ENCODE measurements around the gene LTO1. TPM values are rescaled to one million over a fixed set of nuclear protein-coding genes. Genes with fewer than 3 reads are reported as not detected.

The LTO1 gene
- total RNA-seq, 1 experiment from 2014 or later = 37.5 TPM

- peaks cover 24% of the 10 kb centered on the region for H3K4me1 ChIP-seq (ENCODE audit: insufficient read depth, low read length)
These were observed 9.5 kb upstream of the LTO1 start for GRCh38 chr11:69684651-69685050.

GRCh38 chr11:69683764-69684333, 8.7 kb upstream of the LTO1 start:
- Histone ChIP-seq H3F3A (ENCODE audit: low read length, unreplicated experiment) (peaks cover 4% of the 10 kb centered on the region), H3K36me3 (ENCODE audit: low read depth, low read length) (no peaks in the 10 kb centered on the region), H3K9me2 (replicated peaks; ENCODE audit: low read length) (no peaks in the 10 kb centered on the region), H3K9ac (ENCODE audit: low read length) (no peak overlapping the region), H3K9me3 (ENCODE audit: low read length) (no peaks in the 10 kb centered on the region), H3K79me2 (ENCODE audit: low read length) (no peaks in the 10 kb centered on the region), H3K4me3 (ENCODE audit: low read length) (no peak overlapping the region), H3K27ac (ENCODE audit: low read length) (no peak overlapping the region), H2AFZ (ENCODE audit: low read length) (no peak overlapping the region), H3K4me2 (ENCODE audit: low read length) (no peak overlapping the region), H4K20me1 (ENCODE audit: low read length) (no peaks in the 10 kb centered on the region), H3K4me1 (ENCODE audit: insufficient read depth, low read length) (peaks cover 22% of the 10 kb centered on the region), H3K27me3 (ENCODE audit: low read length) (no peaks in the 10 kb centered on the region)
- no TSS peak for BruUV-seq (replicated peaks)
- DNase-seq (peak; percentile 76), ATAC-seq (peak; percentile 61)
- intact Hi-C loops (cut with micrococcal nuclease) = loop anchor here (2.0 kb wide), 1 partner anchor 205 kb away; no protein-coding TSS in a partner anchor
- CTCF ChIA-PET = interaction anchor here (0.6 to 1.0 kb wide), 5 partner anchors 12 to 116 kb away, joined by 3 to 7 read pairs (median 3); no protein-coding TSS in a partner anchor
- TF ChIP-seq EZH2phosphoT487 (IDR thresholded peaks at IDR 0.05; ENCODE audit: borderline replicate concordance, low read length) (no peak), CTCF (conservative IDR thresholded peaks at IDR 0.05; ENCODE audit: low read depth, low read length) (peak; percentile 87)
- POLR2A ChIA-PET (ENCODE audit: unreplicated experiment) = no interaction called here

More at GRCh38 chr11:69684651-69685050, 9.5 kb upstream of the LTO1 start:
- ChIA-PET CTCF (interaction anchor here (0.7 kb wide), 1 partner anchor 63 kb away, joined by 5 read pairs; no protein-coding TSS in a partner anchor), POLR2A (ENCODE audit: unreplicated experiment) (no interaction called here)
- H3K9me3 ChIP-seq (ENCODE audit: low read length) = no peaks in the 10 kb centered on the region
- H3K4me3 ChIP-seq (ENCODE audit: low read length) = no peak overlapping the region
- H3K27ac ChIP-seq (ENCODE audit: low read length) = no peak overlapping the region
- no TSS peak for BruUV-seq (replicated peaks)
- H3K79me2 ChIP-seq (ENCODE audit: low read length) = no peaks in the 10 kb centered on the region
- H3K9me2 ChIP-seq (replicated peaks; ENCODE audit: low read length) = no peaks in the 10 kb centered on the region
- H3K4me2 ChIP-seq (ENCODE audit: low read length) = no peak overlapping the region
- no peaks in the 10 kb centered on the region for H3K36me3 ChIP-seq (ENCODE audit: low read depth, low read length)
- intact Hi-C loops (cut with micrococcal nuclease) = loop anchor here (2.0 to 5.0 kb wide), 2 partner anchors 113 to 204 kb away; no protein-coding TSS in a partner anchor
- TF ChIP-seq EZH2 (IDR thresholded peaks at IDR 0.05; ENCODE audit: low read length, unreplicated experiment) = no peak
- no peak for TF ChIP-seq CTCF (conservative IDR thresholded peaks at IDR 0.05; ENCODE audit: low read depth, low read length)
- no peak for TF ChIP-seq EZH2phosphoT487 (IDR thresholded peaks at IDR 0.05; ENCODE audit: borderline replicate concordance, low read length)
- no peaks in the 10 kb centered on the region for H4K20me1 ChIP-seq (ENCODE audit: low read length)
- DNase-seq = no peak
- H3K9ac ChIP-seq (ENCODE audit: low read length) = no peak overlapping the region
- no peak for ATAC-seq
- no peak overlapping the region for H2AFZ ChIP-seq (ENCODE audit: low read length)
- H3F3A ChIP-seq (ENCODE audit: low read length, unreplicated experiment) = peaks cover 4% of the 10 kb centered on the region
- no peaks in the 10 kb centered on the region for H3K27me3 ChIP-seq (ENCODE audit: low read length)

GRCh38 chr11:69682681-69683326, 7.7 kb upstream of the LTO1 start:
- intact Hi-C loops (cut with micrococcal nuclease) = no loop called here
- no peaks in the 10 kb centered on the region for H3K27me3 ChIP-seq (ENCODE audit: low read length)
- ATAC-seq (no peak), DNase-seq (no peak)
- no peak overlapping the region for H3K9ac ChIP-seq (ENCODE audit: low read length)
- H3K79me2 ChIP-seq (ENCODE audit: low read length) = no peaks in the 10 kb centered on the region
- no peak overlapping the region for H3K4me3 ChIP-seq (ENCODE audit: low read length)
- H3F3A ChIP-seq (ENCODE audit: low read length, unreplicated experiment) = peaks cover 4% of the 10 kb centered on the region
- no peaks in the 10 kb centered on the region for H4K20me1 ChIP-seq (ENCODE audit: low read length)
- peak overlapping the region; percentile 37; the same call in 1 of the 2 replicates for H3K4me2 ChIP-seq (ENCODE audit: low read length)
- BruUV-seq (replicated peaks) = no TSS peak
- H3K36me3 ChIP-seq (ENCODE audit: low read depth, low read length) = no peaks in the 10 kb centered on the region
- peak overlapping the region; percentile 56; the same call in 1 of the 2 replicates for H2AFZ ChIP-seq (ENCODE audit: low read length)
- no peaks in the 10 kb centered on the region for H3K9me3 ChIP-seq (ENCODE audit: low read length)
- peaks cover 14% of the 10 kb centered on the region for H3K4me1 ChIP-seq (ENCODE audit: insufficient read depth, low read length)
- no peak overlapping the region for H3K27ac ChIP-seq (ENCODE audit: low read length)
- ChIA-PET CTCF (no interaction called here), POLR2A (ENCODE audit: unreplicated experiment) (no interaction called here)
- no peaks in the 10 kb centered on the region for H3K9me2 ChIP-seq (replicated peaks; ENCODE audit: low read length)
- TF ChIP-seq EZH2 (IDR thresholded peaks at IDR 0.05; ENCODE audit: low read length, unreplicated experiment) (no peak), EZH2phosphoT487 (IDR thresholded peaks at IDR 0.05; ENCODE audit: borderline replicate concordance, low read length) (no peak), CTCF (conservative IDR thresholded peaks at IDR 0.05; ENCODE audit: low read depth, low read length) (no peak)

All from PC-3 (cell line).